H1 (cell line): ENCODE results near the gene EIF4E. TPM values are rescaled to one million over a fixed set of nuclear protein-coding genes. Genes with fewer than 3 reads are reported as not detected.

Source experiments
- CHD2 ChIP-seq: IDR thresholded peaks from 2 replicates; pipeline ENCODE4 v1.6.1; 2012; ENCODE audit warnings: low read length, improper control_type of control experiment
- KDM1A ChIP-seq: fragments of 200-600, 300-600 bp; sonication (generic); IDR thresholded peaks from 2 replicates; pipeline ENCODE4 v1.7.1; 2016; ENCODE audit warnings: mild to moderate bottlenecking, low read length, borderline replicate concordance
- SIX5 ChIP-seq: IDR thresholded peaks from 2 replicates; pipeline ENCODE4 v1.6.1; 2011; ENCODE audit warnings: mild to moderate bottlenecking, low read depth, low read length
- ZNF274 ChIP-seq: IDR thresholded peaks from 2 replicates; pipeline ENCODE4 v1.7.0; 2012; ENCODE audit warnings: low read length, borderline replicate concordance; ENCODE audit errors: extremely low read depth
- polyA plus RNA-seq, 7 experiments: library from polyadenylated mRNA; depleted of rRNA in 3 of 7; stranded (reverse) in 5 of 7; unstranded in 2 of 7; fragments of >200 nt in 5 of 7; fragments of 200-250 nt in 2 of 7; gene quantifications; 1 replicate in 5 of 7; 2 replicates in 1 of 7; 4 replicates in 1 of 7; pipeline versions ENCODE4 v1.2.1 to v1.2.3, GENCODE V29; 2011 to 2013; ENCODE audit warnings: missing spikeins in 2 of 7, mixed read lengths in 2 of 7
- total RNA-seq: library from RNA; stranded (reverse); fragmentation: NEBNext Ultra II Directional; extraction: Animal tissue kit (Norgen Biotek cat#: 25700); gene quantifications from 2 replicates; pipeline ENCODE4 v1.2.1, GENCODE V29; 2021
- TF ChIP-seq, protein P1 (sequence below): IDR thresholded peaks from 2 replicates; pipeline ENCODE4 v1.6.1; 2011; ENCODE audit warnings: low read length, improper control_type of control experiment

EIF4E gene
- total and polyA plus RNA-seq, 2 of the 8 experiments (the other 6 are each of a cell fraction or from before 2014, with no cell fraction given) = 59.6 to 185 TPM

- TF ChIP-seq SIX5 = no peak
- TF ChIP-seq, protein P1, sequence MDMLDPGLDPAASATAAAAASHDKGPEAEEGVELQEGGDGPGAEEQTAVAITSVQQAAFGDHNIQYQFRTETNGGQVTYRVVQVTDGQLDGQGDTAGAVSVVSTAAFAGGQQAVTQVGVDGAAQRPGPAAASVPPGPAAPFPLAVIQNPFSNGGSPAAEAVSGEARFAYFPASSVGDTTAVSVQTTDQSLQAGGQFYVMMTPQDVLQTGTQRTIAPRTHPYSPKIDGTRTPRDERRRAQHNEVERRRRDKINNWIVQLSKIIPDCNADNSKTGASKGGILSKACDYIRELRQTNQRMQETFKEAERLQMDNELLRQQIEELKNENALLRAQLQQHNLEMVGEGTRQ = no peak
- no peak for TF ChIP-seq CHD2
- no peak for TF ChIP-seq KDM1A
- no peak for TF ChIP-seq ZNF274
Observed at GRCh38 chr4:98919996-98920395, 8.9 kb downstream of the EIF4E start (continued).
